ENCODE measurements around the gene AAGAB.

AAGAB gene

DNA sequence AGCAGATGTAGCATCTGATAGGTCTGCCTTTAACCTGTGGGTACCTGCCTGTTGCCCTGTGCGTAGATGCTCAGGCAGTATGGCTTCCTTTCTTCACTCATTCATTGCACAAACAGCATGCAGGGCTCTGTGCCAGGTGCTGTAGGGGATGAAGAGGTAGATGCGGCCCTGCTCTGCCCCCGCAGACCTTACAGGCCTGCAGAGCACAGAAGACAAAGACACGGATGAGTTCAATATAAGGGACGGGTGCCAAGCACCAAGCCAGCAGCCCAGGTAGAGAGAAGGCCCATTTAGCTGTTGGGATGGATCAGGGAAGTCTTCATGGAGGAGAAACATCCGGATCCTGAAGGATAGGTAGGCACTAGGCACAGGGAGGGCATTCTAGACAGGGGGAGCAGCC lies 69.4 kb downstream of the AAGAB start:
- no peak overlapping the region for H3K4me3 ChIP-seq (ENCODE audit: low read depth in 1 of 2, low read length in 2 of 2)
- no peak overlapping the region for H3K27ac ChIP-seq (ENCODE audit: low read depth, low read length)
- H3K36me3 ChIP-seq (ENCODE audit: control insufficient read depth in 1 of 2, insufficient read depth in 2 of 2, low read length in 2 of 2): peaks cover 22 to 71% of the 10 kb centered on the region in 2 donors
- no peak overlapping the region for H3K9ac ChIP-seq (ENCODE audit: low read depth in 1 of 2, low read length in 2 of 2)
- H3K4me1 ChIP-seq (ENCODE audit: control insufficient read depth in 1 of 2, insufficient read depth in 2 of 2, low read length in 2 of 2): peaks cover under 1 to 5% of the 10 kb centered on the region in 2 donors
- no peaks in the 10 kb centered on the region for H3K9me3 ChIP-seq (ENCODE audit: control insufficient read depth in 1 of 2, low read length in 2 of 2)
- no peaks in the 10 kb centered on the region for H3K27me3 ChIP-seq (ENCODE audit: control insufficient read depth in 1 of 2, insufficient read depth in 2 of 2, low read length in 2 of 2)

DNA sequence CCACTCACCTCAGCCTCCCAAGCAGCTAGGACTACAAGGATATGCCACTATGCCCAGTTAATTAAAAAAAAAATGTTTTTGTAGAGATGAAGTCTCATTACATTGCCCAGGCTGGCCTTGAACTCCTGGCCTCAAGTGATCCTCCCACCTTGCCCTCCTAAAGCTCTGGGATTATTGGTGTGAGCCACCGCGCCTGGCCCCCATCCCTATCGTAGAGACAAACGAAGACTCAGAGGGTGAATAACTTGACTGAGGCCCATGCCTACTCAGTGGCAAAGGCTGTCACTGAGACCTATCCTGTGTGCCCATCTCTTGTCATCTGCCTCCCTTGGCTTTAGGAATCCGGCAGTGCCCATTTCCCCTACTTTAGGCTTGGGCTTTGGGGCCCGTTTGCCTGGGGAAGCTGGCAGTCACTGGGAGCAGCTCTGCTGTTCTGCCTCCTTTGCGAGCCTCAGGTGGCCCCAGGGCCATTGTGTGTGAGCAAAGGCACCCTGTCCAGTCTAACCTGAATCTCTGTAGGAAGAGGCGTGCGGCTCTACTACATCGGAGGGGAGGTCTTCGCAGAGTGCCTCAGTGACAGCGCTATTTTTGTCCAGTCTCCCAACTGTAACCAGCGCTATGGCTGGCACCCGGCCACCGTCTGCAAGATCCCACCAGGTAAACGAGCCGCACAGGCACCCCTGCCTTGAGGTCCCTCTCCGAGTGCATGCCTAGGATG lies 70.1 kb downstream of the AAGAB start:
- peaks cover 0 to 5% of the 10 kb centered on the region in 2 donors for H3K4me1 ChIP-seq (ENCODE audit: control insufficient read depth in 1 of 2, insufficient read depth in 2 of 2, low read length in 2 of 2)
- no peaks in the 10 kb centered on the region for H3K27me3 ChIP-seq (ENCODE audit: control insufficient read depth in 1 of 2, insufficient read depth in 2 of 2, low read length in 2 of 2)
- no peak overlapping the region for H3K4me3 ChIP-seq (ENCODE audit: low read depth in 1 of 2, low read length in 2 of 2)
- no peak overlapping the region for H3K27ac ChIP-seq (ENCODE audit: low read depth, low read length)
- H3K9ac ChIP-seq (ENCODE audit: low read depth in 1 of 2, low read length in 2 of 2): no peak overlapping the region
- peaks cover 18 to 72% of the 10 kb centered on the region in 2 donors for H3K36me3 ChIP-seq (ENCODE audit: control insufficient read depth in 1 of 2, insufficient read depth in 2 of 2, low read length in 2 of 2)
- no peaks in the 10 kb centered on the region for H3K9me3 ChIP-seq (ENCODE audit: control insufficient read depth in 1 of 2, low read length in 2 of 2)

DNA sequence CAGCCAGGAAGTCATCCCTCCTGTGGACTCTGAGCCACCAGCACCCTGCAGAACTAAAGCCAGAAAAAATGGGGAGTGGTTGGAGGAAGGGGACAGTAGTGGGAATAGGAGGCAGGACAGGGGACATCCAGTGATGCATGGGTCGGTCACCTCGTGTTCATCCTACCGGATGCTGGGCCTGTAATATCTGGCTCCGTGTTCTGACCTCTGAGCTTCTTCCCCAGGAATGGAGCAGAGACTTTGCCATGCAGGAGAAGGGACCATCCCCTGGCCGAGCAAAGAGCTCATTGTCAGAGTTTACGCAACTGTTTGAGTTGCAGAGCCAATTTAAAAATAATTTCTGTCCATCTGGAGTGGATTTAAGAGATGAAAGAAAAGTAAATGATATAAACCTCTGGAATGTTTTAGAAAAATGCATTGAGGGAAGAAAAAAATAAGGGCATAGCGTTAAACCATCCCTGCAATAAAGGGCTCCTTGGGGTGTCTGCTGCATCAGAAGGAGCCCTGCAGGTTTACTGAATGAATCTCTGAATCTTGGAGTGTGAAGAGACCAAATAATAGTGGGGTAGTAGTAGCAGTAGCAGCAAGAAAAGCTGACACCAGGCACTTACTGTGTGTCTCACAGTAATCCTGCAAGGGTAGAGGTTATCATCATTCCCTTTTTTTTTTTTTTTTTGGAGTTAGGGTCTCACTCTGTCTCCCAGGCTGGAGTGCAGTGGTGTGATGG lies 70.9 kb downstream of the AAGAB start:
- H3K9ac ChIP-seq (ENCODE audit: low read depth in 1 of 2, low read length in 2 of 2): no peak overlapping the region
- H3K9me3 ChIP-seq (ENCODE audit: control insufficient read depth in 1 of 2, low read length in 2 of 2): no peaks in the 10 kb centered on the region
- H3K4me1 ChIP-seq (ENCODE audit: control insufficient read depth in 1 of 2, insufficient read depth in 2 of 2, low read length in 2 of 2): peaks cover 0 to 5% of the 10 kb centered on the region in 2 donors
- no peaks in the 10 kb centered on the region for H3K27me3 ChIP-seq (ENCODE audit: control insufficient read depth in 1 of 2, insufficient read depth in 2 of 2, low read length in 2 of 2)
- peaks cover 21 to 69% of the 10 kb centered on the region in 2 donors for H3K36me3 ChIP-seq (ENCODE audit: control insufficient read depth in 1 of 2, insufficient read depth in 2 of 2, low read length in 2 of 2)
- no peak overlapping the region for H3K4me3 ChIP-seq (ENCODE audit: low read depth in 1 of 2, low read length in 2 of 2)
- no peak overlapping the region for H3K27ac ChIP-seq (ENCODE audit: low read depth, low read length)

DNA sequence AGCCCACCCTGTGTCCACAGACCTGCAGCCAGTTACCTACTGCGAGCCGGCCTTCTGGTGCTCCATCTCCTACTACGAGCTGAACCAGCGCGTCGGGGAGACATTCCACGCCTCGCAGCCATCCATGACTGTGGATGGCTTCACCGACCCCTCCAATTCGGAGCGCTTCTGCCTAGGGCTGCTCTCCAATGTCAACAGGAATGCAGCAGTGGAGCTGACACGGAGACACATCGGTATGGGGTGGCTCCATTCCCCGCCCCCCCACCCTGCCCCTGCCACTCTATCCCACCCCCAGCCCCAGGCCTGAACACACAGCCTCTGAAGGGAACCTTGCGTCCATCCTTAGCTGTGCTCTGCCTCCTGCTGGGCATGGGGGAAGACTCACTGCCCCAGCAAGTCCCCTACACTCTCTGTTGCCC lies 73.2 kb downstream of the AAGAB start:
- no peaks in the 10 kb centered on the region for H3K9me3 ChIP-seq (ENCODE audit: control insufficient read depth in 1 of 2, low read length in 2 of 2)
- no peak overlapping the region for H3K4me3 ChIP-seq (ENCODE audit: low read depth in 1 of 2, low read length in 2 of 2)
- peaks cover 22 to 52% of the 10 kb centered on the region in 2 donors for H3K36me3 ChIP-seq (ENCODE audit: control insufficient read depth in 1 of 2, insufficient read depth in 2 of 2, low read length in 2 of 2)
- no peak overlapping the region for H3K9ac ChIP-seq (ENCODE audit: low read depth in 1 of 2, low read length in 2 of 2)
- H3K4me1 ChIP-seq (ENCODE audit: control insufficient read depth in 1 of 2, insufficient read depth in 2 of 2, low read length in 2 of 2): peaks cover 15 to 19% of the 10 kb centered on the region in 2 donors
- no peak overlapping the region for H3K27ac ChIP-seq (ENCODE audit: low read depth, low read length)
- no peaks in the 10 kb centered on the region for H3K27me3 ChIP-seq (ENCODE audit: control insufficient read depth in 1 of 2, insufficient read depth in 2 of 2, low read length in 2 of 2)

DNA sequence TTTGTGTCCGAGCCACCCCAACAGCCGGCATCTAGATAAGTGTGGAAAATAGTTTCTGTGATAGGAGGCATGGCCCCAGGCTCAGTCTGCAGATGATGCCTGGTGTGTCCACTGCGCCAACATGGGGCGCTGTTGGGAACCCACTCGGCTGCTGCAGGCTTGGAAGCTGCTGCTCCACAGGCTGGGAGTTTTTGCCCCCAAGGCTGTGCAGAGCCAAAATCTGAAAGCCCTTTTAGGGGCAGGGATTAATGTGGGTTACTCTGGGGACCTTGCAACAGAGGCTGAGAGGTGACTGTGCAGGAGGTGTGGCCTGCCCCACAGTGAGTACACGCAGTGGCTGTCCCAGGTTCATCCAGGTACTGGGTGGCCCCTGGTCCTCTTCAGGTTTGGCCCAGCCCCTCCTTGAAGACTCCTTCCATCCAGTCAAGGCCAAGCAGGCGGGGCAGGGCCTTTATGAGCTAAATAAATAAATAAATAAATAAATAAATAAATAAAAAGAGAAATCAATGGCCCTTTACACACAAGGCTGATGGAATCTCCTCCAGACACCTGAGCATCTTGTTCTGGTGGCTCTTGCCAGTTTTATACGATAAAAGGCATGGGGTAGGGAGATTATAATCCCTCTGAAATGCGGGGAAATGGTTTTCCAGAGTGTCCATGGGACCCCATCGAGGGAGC lies 73.8 kb downstream of the AAGAB start:
- Histone ChIP-seq H3K4me1 (ENCODE audit: control insufficient read depth in 1 of 2, insufficient read depth in 2 of 2, low read length in 2 of 2) (peaks cover 17 to 24% of the 10 kb centered on the region in 2 donors), H3K27ac (ENCODE audit: low read depth, low read length) (no peak overlapping the region), H3K9ac (ENCODE audit: low read depth in 1 of 2, low read length in 2 of 2) (no peak overlapping the region), H3K36me3 (ENCODE audit: control insufficient read depth in 1 of 2, insufficient read depth in 2 of 2, low read length in 2 of 2) (peaks cover 20 to 50% of the 10 kb centered on the region in 2 donors), H3K9me3 (ENCODE audit: control insufficient read depth in 1 of 2, low read length in 2 of 2) (no peaks in the 10 kb centered on the region), H3K27me3 (ENCODE audit: control insufficient read depth in 1 of 2, insufficient read depth in 2 of 2, low read length in 2 of 2) (no peaks in the 10 kb centered on the region), H3K4me3 (ENCODE audit: low read depth in 1 of 2, low read length in 2 of 2) (no peak overlapping the region)

DNA sequence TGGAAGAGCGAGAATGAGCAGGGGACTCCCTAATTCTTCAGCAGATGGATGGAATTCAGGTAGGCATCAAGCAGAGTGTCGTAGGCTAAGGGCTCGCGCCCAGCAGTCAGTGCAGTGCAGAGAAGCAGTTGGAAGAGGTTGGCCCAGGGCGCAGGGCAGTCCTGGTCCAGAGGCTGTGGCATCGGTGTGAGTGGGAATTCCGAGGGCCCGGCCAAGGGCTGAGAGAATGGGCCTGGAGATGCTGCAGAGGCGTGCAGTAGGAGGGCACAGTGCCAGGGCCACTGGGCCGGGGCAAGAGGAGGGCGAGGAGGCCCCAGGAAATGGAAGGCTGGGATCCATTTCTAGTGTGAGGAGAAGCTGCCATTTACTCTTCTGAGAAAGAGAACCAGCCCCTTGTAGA lies 74.4 kb downstream of the AAGAB start:
- no peak overlapping the region for H3K27ac ChIP-seq (ENCODE audit: low read depth, low read length)
- no peaks in the 10 kb centered on the region for H3K9me3 ChIP-seq (ENCODE audit: control insufficient read depth in 1 of 2, low read length in 2 of 2)
- no peaks in the 10 kb centered on the region for H3K27me3 ChIP-seq (ENCODE audit: control insufficient read depth in 1 of 2, insufficient read depth in 2 of 2, low read length in 2 of 2)
- H3K4me3 ChIP-seq (ENCODE audit: low read depth in 1 of 2, low read length in 2 of 2): no peak overlapping the region
- H3K4me1 ChIP-seq (ENCODE audit: control insufficient read depth in 1 of 2, insufficient read depth in 2 of 2, low read length in 2 of 2): peaks cover 22 to 31% of the 10 kb centered on the region in 2 donors
- no peak overlapping the region for H3K9ac ChIP-seq (ENCODE audit: low read depth in 1 of 2, low read length in 2 of 2)
- peaks cover 18 to 44% of the 10 kb centered on the region in 2 donors for H3K36me3 ChIP-seq (ENCODE audit: control insufficient read depth in 1 of 2, insufficient read depth in 2 of 2, low read length in 2 of 2)

DNA sequence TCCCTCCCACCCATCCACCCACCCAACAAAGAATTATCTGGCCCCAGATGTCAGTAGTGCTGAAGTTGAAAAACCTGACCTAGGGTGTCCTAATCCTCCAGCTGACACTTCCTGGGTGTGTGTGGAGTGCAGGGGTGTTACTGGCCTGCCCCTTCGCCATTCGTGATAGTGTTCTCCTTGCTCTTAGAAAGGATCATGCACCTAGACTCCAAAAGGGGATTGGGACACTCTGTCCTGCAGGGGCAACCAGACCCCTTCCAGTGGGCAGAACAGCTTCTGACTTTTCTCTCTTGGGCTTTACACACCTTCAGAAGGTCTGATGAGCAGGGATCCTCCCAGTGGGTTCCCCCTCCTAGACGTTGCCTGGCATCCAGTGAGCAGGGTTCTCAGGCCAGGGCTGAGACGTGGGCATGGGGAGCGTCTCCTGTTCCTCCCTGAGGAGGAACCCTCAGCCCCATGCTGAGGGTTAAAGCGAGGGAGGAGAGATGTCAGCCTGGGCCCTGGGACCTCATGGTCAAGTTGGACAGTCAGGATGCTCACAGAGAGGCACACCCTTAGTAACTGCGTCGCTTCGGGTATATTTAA lies 75.0 kb downstream of the AAGAB start:
- Histone ChIP-seq H3K36me3 (ENCODE audit: control insufficient read depth in 1 of 2, insufficient read depth in 2 of 2, low read length in 2 of 2) (peaks cover 13 to 39% of the 10 kb centered on the region in 2 donors), H3K9ac (ENCODE audit: low read depth in 1 of 2, low read length in 2 of 2) (no peak overlapping the region), H3K4me3 (ENCODE audit: low read depth in 1 of 2, low read length in 2 of 2) (no peak overlapping the region)

DNA sequence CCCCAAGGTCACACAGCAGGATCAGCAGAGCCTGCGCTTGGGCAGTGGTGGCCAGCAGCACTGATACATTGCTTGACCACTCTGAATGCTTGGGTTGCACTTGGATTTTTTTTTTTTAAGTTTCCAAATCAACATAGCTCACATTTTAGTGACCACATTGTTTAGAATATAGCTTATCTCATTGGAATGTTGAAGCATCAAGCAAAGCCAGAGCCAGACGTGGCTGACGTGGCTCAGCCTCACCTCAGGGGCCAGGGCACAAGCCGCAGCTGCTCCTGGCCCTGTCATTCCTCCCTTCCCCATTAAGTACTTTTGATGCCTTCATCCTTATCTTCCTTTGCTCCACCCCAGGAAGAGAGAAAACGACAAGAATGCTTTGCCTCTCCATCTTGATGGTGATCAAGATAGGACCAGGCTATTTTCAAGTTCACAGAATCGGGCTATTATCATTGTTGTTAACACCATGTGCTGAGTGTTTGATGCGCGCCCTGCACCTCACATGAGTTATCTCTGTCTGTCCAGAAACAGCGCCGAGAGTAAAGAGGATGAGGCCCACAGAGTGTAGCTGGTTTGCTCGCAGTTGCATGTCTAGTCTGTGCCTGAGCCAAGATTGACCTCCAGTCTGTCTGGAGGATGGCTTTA lies 75.8 kb downstream of the AAGAB start:
- Histone ChIP-seq H3K36me3 (ENCODE audit: control insufficient read depth in 1 of 2, insufficient read depth in 2 of 2, low read length in 2 of 2) (peaks cover 10 to 40% of the 10 kb centered on the region in 2 donors), H3K4me1 (ENCODE audit: control insufficient read depth in 1 of 2, insufficient read depth in 2 of 2, low read length in 2 of 2) (peaks cover 30 to 42% of the 10 kb centered on the region in 2 donors), H3K9ac (ENCODE audit: low read depth in 1 of 2, low read length in 2 of 2) (no peak overlapping the region), H3K4me3 (ENCODE audit: low read depth in 1 of 2, low read length in 2 of 2) (no peak overlapping the region), H3K27me3 (ENCODE audit: control insufficient read depth in 1 of 2, insufficient read depth in 2 of 2, low read length in 2 of 2) (no peaks in the 10 kb centered on the region), H3K9me3 (ENCODE audit: control insufficient read depth in 1 of 2, low read length in 2 of 2) (no peaks in the 10 kb centered on the region), H3K27ac (ENCODE audit: low read depth, low read length) (no peak overlapping the region)

More for the DNA sequence above, 75.0 kb downstream of the AAGAB start:
- Histone ChIP-seq H3K4me1 (ENCODE audit: control insufficient read depth in 1 of 2, insufficient read depth in 2 of 2, low read length in 2 of 2) (peaks cover 28 to 36% of the 10 kb centered on the region in 2 donors), H3K9me3 (ENCODE audit: control insufficient read depth in 1 of 2, low read length in 2 of 2) (no peaks in the 10 kb centered on the region), H3K27ac (ENCODE audit: low read depth, low read length) (no peak overlapping the region), H3K27me3 (ENCODE audit: control insufficient read depth in 1 of 2, insufficient read depth in 2 of 2, low read length in 2 of 2) (no peaks in the 10 kb centered on the region)

DNA sequence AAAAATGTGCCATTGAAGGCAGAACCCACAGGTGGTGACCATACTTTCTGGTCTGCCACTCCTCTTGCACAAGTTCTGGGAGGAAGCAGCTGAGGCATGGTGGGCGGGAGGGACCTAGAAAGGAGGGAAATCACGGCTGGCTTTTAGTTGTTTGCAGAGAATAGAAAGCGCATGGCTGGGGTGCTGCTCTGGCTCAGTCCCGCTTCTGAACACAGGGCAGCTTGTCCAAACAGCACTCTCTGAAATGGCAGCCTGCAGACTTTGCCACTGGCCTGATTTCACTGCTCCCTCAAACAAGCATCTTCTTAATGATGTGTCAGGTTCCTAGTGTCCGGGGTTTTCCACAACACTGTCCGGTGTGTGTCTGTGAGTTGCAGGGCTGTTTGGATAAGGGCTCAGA lies 76.7 kb downstream of the AAGAB start:
- H3K27ac ChIP-seq (ENCODE audit: low read depth, low read length): no peak overlapping the region
- peaks cover 30 to 42% of the 10 kb centered on the region in 2 donors for H3K4me1 ChIP-seq (ENCODE audit: control insufficient read depth in 1 of 2, insufficient read depth in 2 of 2, low read length in 2 of 2)
- H3K36me3 ChIP-seq (ENCODE audit: control insufficient read depth in 1 of 2, insufficient read depth in 2 of 2, low read length in 2 of 2): peaks cover 11 to 37% of the 10 kb centered on the region in 2 donors
- H3K4me3 ChIP-seq (ENCODE audit: low read depth in 1 of 2, low read length in 2 of 2): no peak overlapping the region
- no peaks in the 10 kb centered on the region for H3K9me3 ChIP-seq (ENCODE audit: control insufficient read depth in 1 of 2, low read length in 2 of 2)
- no peak overlapping the region for H3K9ac ChIP-seq (ENCODE audit: low read depth in 1 of 2, low read length in 2 of 2)
- H3K27me3 ChIP-seq (ENCODE audit: control insufficient read depth in 1 of 2, insufficient read depth in 2 of 2, low read length in 2 of 2): no peaks in the 10 kb centered on the region

All from duodenal mucosa (tissue), 2 donors.